HCT116 (cell line): Measurements from ENCODE around the gene PAXIP1. TPM values are rescaled to one million over a fixed set of nuclear protein-coding genes. Genes with fewer than 3 reads are reported as not detected.

Source experiments
- ATAC-seq: fragments of 200-7000 bp; cut with Tn5 transposase; 2 replicates; pipeline ENCODE4 v1.9.1; 2020; ENCODE audit warnings: mild to moderate bottlenecking, moderate library complexity
- BruUV-seq: library from RNA; stranded (reverse); fragments of 400-500 nt; replicated peaks from 2 replicates; lab custom pipeline; 2021; lab: Mats Ljungman, UMichigan
- CTCF ChIA-PET: fragments of 300-600 bp; sonication (Branson Sonifier 250); formaldehyde crosslinking; loops from one replicate; lab custom pipeline; 2021; ENCODE audit warnings: antibody characterized with exemption; lab: Charles Lee
- POLR2A ChIA-PET: fragments of 300-600, 350-600 bp; sonication (Branson Sonifier 250); formaldehyde crosslinking; loops from one replicate; lab custom pipeline; 2021; ENCODE audit warnings: antibody characterized with exemption; lab: Charles Lee
- RAD21 ChIA-PET, 2 experiments: fragments of 300-600 bp; sonication (Branson Sonifier 250); formaldehyde crosslinking; loops; one replicate each; lab custom pipeline; 2023; ENCODE audit warnings: low total read pairs in 2 of 2; ENCODE audit not compliant: uncharacterized antibody in 2 of 2, unreplicated experiment in 2 of 2, low non-redundant PET in 1 of 2; lab: Charles Lee
- DNase-seq: peaks from one replicate; pipeline ENCODE4 v3.0.0-alpha.2; 2010; ENCODE audit warnings: low read depth, low spot score
- H2AFZ ChIP-seq: fragments of 200-600 bp; shearing (Covaris generic), sonication (generic); 2 replicates; pipeline ENCODE4 v1.6.1; 2017; ENCODE audit warnings: low read depth, mixed run types, mixed read lengths, antibody characterized with exemption, low read length; ENCODE audit not compliant: poor library complexity, severe bottlenecking
- H3K27ac ChIP-seq: 2 replicates; pipeline ENCODE4 v1.5.1; 2012; ENCODE audit warnings: low read depth, low read length
- H3K27me3 ChIP-seq: fragments of 200-600 bp; sonication (generic); 2 replicates; pipeline ENCODE4 v1.6.1; 2016; ENCODE audit warnings: mixed run types, low read length, mixed read lengths; ENCODE audit not compliant: insufficient read depth
- H3K36me3 ChIP-seq, 2 experiments: fragments of 200-500 bp in 1 of 2; fragments of 200-600 bp in 1 of 2; sonication (Bioruptor generic) in 1 of 2; sonication (generic) in 1 of 2; 2 replicates each; pipeline versions ENCODE4 v1.5.1 to v1.6.1; 2014 to 2016; ENCODE audit warnings: low read length in 2 of 2, inconsistent platforms in 1 of 2, mixed read lengths in 1 of 2, mixed run types in 1 of 2; ENCODE audit not compliant: insufficient read depth in 2 of 2, control insufficient read depth in 1 of 2
- H3K4me1 ChIP-seq, 2 experiments: fragments of 200-600 bp in 1 of 2; sonication (generic) in 1 of 2; 2 replicates each; pipeline versions ENCODE4 v1.5.1 to v1.6.1; 2012 to 2017; ENCODE audit warnings: low read length in 2 of 2, inconsistent platforms in 1 of 2, mild to moderate bottlenecking in 1 of 2, mixed read lengths in 1 of 2, mixed run types in 1 of 2, moderate library complexity in 1 of 2; ENCODE audit not compliant: insufficient read depth in 2 of 2, control insufficient read depth in 1 of 2
- H3K4me2 ChIP-seq: fragments of 200-600 bp; sonication (generic); 2 replicates; pipeline ENCODE4 v1.6.1; 2017; ENCODE audit warnings: mixed run types, low read length, mixed read lengths
- H3K4me3 ChIP-seq, 2 experiments: fragments of 200-600 bp in 1 of 2; sonication (generic) in 1 of 2; replicated peaks in 1 of 2; 2 replicates each; pipeline ENCODE4 v1.5.1; 2011 to 2016; ENCODE audit warnings: low read length in 2 of 2, control low read depth in 1 of 2, low read depth in 1 of 2, mild to moderate bottlenecking in 1 of 2, mixed read lengths in 1 of 2, mixed run types in 1 of 2
- H3K79me2 ChIP-seq: fragments of 200-600 bp; sonication (generic); 2 replicates; pipeline ENCODE4 v1.6.1; 2017; ENCODE audit warnings: mild to moderate bottlenecking, mixed run types, low read length, moderate library complexity, mixed read lengths; ENCODE audit not compliant: insufficient read depth
- H3K9ac ChIP-seq: fragments of 200-600 bp; sonication (generic); 2 replicates; pipeline ENCODE4 v1.6.1; 2016; ENCODE audit warnings: low read length, mixed read lengths
- H3K9me2 ChIP-seq: fragments of 200-600 bp; sonication (generic), shearing (Covaris generic); 2 replicates; pipeline ENCODE4 v1.6.1; 2017; ENCODE audit warnings: mixed run types, mild to moderate bottlenecking, moderate library complexity; ENCODE audit not compliant: insufficient read depth
- H3K9me3 ChIP-seq, 2 experiments: fragments of 200-500 bp in 1 of 2; fragments of 200-600 bp in 1 of 2; sonication (Bioruptor generic) in 1 of 2; sonication (generic) in 1 of 2; 2 replicates each; pipeline ENCODE4 v1.6.1; 2014 to 2017; ENCODE audit warnings: low read length in 2 of 2, mixed read lengths in 2 of 2, inconsistent platforms in 1 of 2, low read depth in 1 of 2, mild to moderate bottlenecking in 1 of 2, mixed run types in 1 of 2, moderate library complexity in 1 of 2; ENCODE audit not compliant: control insufficient read depth in 1 of 2, insufficient read depth in 1 of 2
- H4K20me1 ChIP-seq: fragments of 200-600 bp; sonication (generic), shearing (Covaris generic); 2 replicates; pipeline ENCODE4 v1.6.1; 2017; ENCODE audit warnings: mixed run types, mild to moderate bottlenecking, moderate library complexity; ENCODE audit not compliant: insufficient read depth
- ATF3 ChIP-seq: IDR thresholded peaks from 2 replicates; pipeline ENCODE4 v1.6.1; 2012
- CEBPB ChIP-seq: IDR thresholded peaks from 2 replicates; pipeline ENCODE4 v1.6.1; 2012; ENCODE audit warnings: low read depth
- CTCF ChIP-seq, 3 experiments: fragments of 200-600 bp in 1 of 3; sonication (generic) in 1 of 3; IDR thresholded peaks in 2 of 3; conservative IDR thresholded peaks in 1 of 3; 2 replicates each; pipeline ENCODE4 v1.5.1; 2012 to 2017; ENCODE audit warnings: low read depth in 2 of 3, low read length in 2 of 3, antibody characterized with exemption in 1 of 3, borderline replicate concordance in 1 of 3, control low read depth in 1 of 3, mild to moderate bottlenecking in 1 of 3, mixed read lengths in 1 of 3, mixed run types in 1 of 3, moderate library complexity in 1 of 3; ENCODE audit not compliant: insufficient read depth in 1 of 3
- EGR1 ChIP-seq: IDR thresholded peaks from 2 replicates; pipeline ENCODE4 v1.6.1; 2012; ENCODE audit warnings: low read depth
- ELF1 ChIP-seq: IDR thresholded peaks from 2 replicates; pipeline ENCODE4 v1.6.1; 2012; ENCODE audit warnings: low read depth, borderline replicate concordance
- EZH2 ChIP-seq: fragments of 200-600 bp; sonication (generic); IDR thresholded peaks from 2 replicates; pipeline ENCODE4 v1.6.1; 2017; ENCODE audit warnings: antibody characterized with exemption, mixed run types
- EZH2phosphoT487 ChIP-seq: fragments of 200-600 bp; IDR thresholded peaks from 2 replicates; pipeline ENCODE4 v1.6.1; 2018; ENCODE audit warnings: antibody characterized with exemption, borderline replicate concordance
- FOSL1 ChIP-seq: IDR thresholded peaks from 2 replicates; pipeline ENCODE4 v1.6.1; 2012; ENCODE audit warnings: low read depth
- POLR2A ChIP-seq: IDR thresholded peaks from 2 replicates; pipeline ENCODE4 v1.7.0; 2011; ENCODE audit warnings: borderline replicate concordance; ENCODE audit not compliant: insufficient read depth, insufficient read length; ENCODE audit errors: extremely low read depth
- POLR2AphosphoS5 ChIP-seq: IDR thresholded peaks from 2 replicates; pipeline ENCODE4 v1.6.1; 2011; ENCODE audit warnings: mild to moderate bottlenecking, low read depth, low read length, moderate library complexity
- RAD21 ChIP-seq: IDR thresholded peaks from 2 replicates; pipeline ENCODE4 v1.6.1; 2012; ENCODE audit warnings: low read depth, mild to moderate bottlenecking
- REST ChIP-seq: IDR thresholded peaks from 2 replicates; pipeline ENCODE4 v1.6.1; 2012; ENCODE audit warnings: low read depth
- SIN3A ChIP-seq: IDR thresholded peaks from 2 replicates; pipeline ENCODE4 v1.6.1; 2012; ENCODE audit warnings: low read depth
- SP1 ChIP-seq: IDR thresholded peaks from 2 replicates; pipeline ENCODE4 v1.6.1; 2012; ENCODE audit warnings: low read depth
- SRF ChIP-seq: IDR thresholded peaks from 2 replicates; pipeline ENCODE4 v1.6.1; 2012; ENCODE audit warnings: low read depth
- YY1 ChIP-seq: IDR thresholded peaks from 2 replicates; pipeline ENCODE4 v1.6.1; 2011; ENCODE audit warnings: low read length, low read depth, moderate library complexity, mild to moderate bottlenecking; ENCODE audit not compliant: insufficient replicate concordance; ENCODE audit errors: extremely low read depth
- ZBTB33 ChIP-seq: IDR thresholded peaks from 2 replicates; pipeline ENCODE4 v1.6.1; 2011; ENCODE audit warnings: mild to moderate bottlenecking, low read length, moderate library complexity; ENCODE audit not compliant: insufficient replicate concordance; ENCODE audit errors: extremely low read depth
- ZFX ChIP-seq: fragments of 450-650 bp; IDR thresholded peaks from 2 replicates; pipeline ENCODE4 v1.6.1; 2017
- ZNF274 ChIP-seq: fragments of 200-500 bp; sonication (Bioruptor generic); IDR thresholded peaks from 2 replicates; pipeline ENCODE4 v1.6.1; 2014; ENCODE audit warnings: mild to moderate bottlenecking, low read depth, low read length, inconsistent platforms
- intact Hi-C: fragments of 100-400 bp; cut with micrococcal nuclease; formaldehyde crosslinking; loops from 2 replicates; pipeline ENCODE4 v1.10.0; 2022
- total RNA-seq: library from RNA; stranded (reverse); gene quantifications from one replicate; pipeline ENCODE4 v1.2.1, GENCODE V29; 2021; ENCODE audit not compliant: unreplicated experiment
- TF ChIP-seq, protein P1 (sequence below): IDR thresholded peaks from 2 replicates; pipeline ENCODE4 v1.6.1; 2012

PAXIP1 gene
- total RNA-seq, 1 experiment from 2014 or later, result 20.4 TPM

- H3K9me3 ChIP-seq, result no peaks in the 10 kb centered on the region
- CTCF ChIA-PET, result no interaction called here
- ATAC-seq (no peak), DNase-seq (no peak)
- H3K9me2 ChIP-seq, result no peaks in the 10 kb centered on the region
- no peaks in the 10 kb centered on the region for H3K27me3 ChIP-seq
- H3K4me1 ChIP-seq, result no peaks in the 10 kb centered on the region
- BruUV-seq, result no TSS peak
- H4K20me1 ChIP-seq, result no peaks in the 10 kb centered on the region
- H3K36me3 ChIP-seq, result no peaks in the 10 kb centered on the region
- intact Hi-C loops, result loop anchor here (5.0 kb wide), 1 partner anchor 855 kb away; no protein-coding TSS in a partner anchor
- no peak overlapping the region for H3K4me2 ChIP-seq
- no peak overlapping the region for H3K4me3 ChIP-seq
- no peak for TF ChIP-seq RAD21
- no peak for TF ChIP-seq ELF1
- no peak for TF ChIP-seq SP1
- no peak for TF ChIP-seq ATF3
- TF ChIP-seq YY1, result no peak
- TF ChIP-seq EZH2phosphoT487, result no peak
- TF ChIP-seq POLR2AphosphoS5, result no peak
- no peak for TF ChIP-seq EZH2
- TF ChIP-seq FOSL1, result no peak
- no peak for TF ChIP-seq ZBTB33
- TF ChIP-seq SRF, result no peak
- TF ChIP-seq, protein P1, sequence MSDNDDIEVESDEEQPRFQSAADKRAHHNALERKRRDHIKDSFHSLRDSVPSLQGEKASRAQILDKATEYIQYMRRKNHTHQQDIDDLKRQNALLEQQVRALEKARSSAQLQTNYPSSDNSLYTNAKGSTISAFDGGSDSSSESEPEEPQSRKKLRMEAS, result no peak
- no peak for TF ChIP-seq ZFX
- no peak for TF ChIP-seq CEBPB
- no peak for TF ChIP-seq CTCF (IDR thresholded peaks at IDR 0.05 in 2 of 3, conservative IDR thresholded peaks at IDR 0.05 in 1 of 3; ENCODE audit: borderline replicate concordance in 1 of 3, insufficient read depth in 1 of 3, low read depth in 2 of 3, low read length in 2 of 3)
- TF ChIP-seq ZNF274, result no peak
- no peak for TF ChIP-seq EGR1
- TF ChIP-seq SIN3A, result no peak
- no peak for TF ChIP-seq POLR2A
- TF ChIP-seq REST, result no peak
- no peak overlapping the region for H3K9ac ChIP-seq
- no peak overlapping the region for H3K27ac ChIP-seq
- no peak overlapping the region for H2AFZ ChIP-seq
- POLR2A ChIA-PET, result no interaction called here
- H3K79me2 ChIP-seq, result no peaks in the 10 kb centered on the region
- RAD21 ChIA-PET, result no interaction called here
Observed at GRCh38 chr7:154911862-154912455, 91.0 kb downstream of the PAXIP1 start.
